K562 (cell line): ENCODE results near the gene SLC11A1.

ENCODE experiments used
- CHD4 ChIP-seq: fragments of 200-600 bp; sonication (generic); IDR thresholded peaks from 3 replicates; pipeline ENCODE4 v1.6.1; 2012; ENCODE audit warnings: low read depth, mild to moderate bottlenecking, mixed read lengths, low read length, inconsistent platforms; ENCODE audit not compliant: insufficient read depth, insufficient replicate concordance, poor library complexity, severe bottlenecking
- CTCF ChIP-seq, 3 experiments: IDR thresholded peaks in 2 of 3; conservative IDR thresholded peaks in 1 of 3; 2 replicates each; pipeline ENCODE4 v1.5.1; 2011 to 2012; ENCODE audit warnings: low read length in 3 of 3, mild to moderate bottlenecking in 3 of 3, control low read depth in 2 of 3, improper control_type of control experiment in 1 of 3, inconsistent platforms in 1 of 3, low read depth in 1 of 3, mixed read lengths in 1 of 3, moderate library complexity in 1 of 3; ENCODE audit not compliant: insufficient read depth in 2 of 3
- DIDO1 ChIP-seq: fragments of 450-650 bp; IDR thresholded peaks from 2 replicates; pipeline ENCODE4 v1.6.1; 2016; ENCODE audit warnings: low read depth, missing biosample characterization, missing genetic modification characterization
- MYC ChIP-seq, 2 experiments: fragments of 250-450 bp in 1 of 2; sonication (Bioruptor Pico) in 1 of 2; IDR thresholded peaks; 2 replicates each; pipeline versions ENCODE4 v1.5.1 to v1.6.1; 2012 to 2021; ENCODE audit warnings: low read depth in 2 of 2, borderline replicate concordance in 1 of 2, improper control_type of control experiment in 1 of 2, low read length in 1 of 2, mild to moderate bottlenecking in 1 of 2, moderate library complexity in 1 of 2
- NR2C1 ChIP-seq, 2 experiments: fragments of 450-650 bp; IDR thresholded peaks; 2 replicates each; pipeline ENCODE4 v1.6.1; 2017; ENCODE audit warnings: mild to moderate bottlenecking in 2 of 2, antibody characterized with exemption in 1 of 2, inconsistent platforms in 1 of 2, missing compliant biosample characterization in 1 of 2, missing genetic modification characterization in 1 of 2
- NUFIP1 ChIP-seq: fragments of 450-650 bp; IDR thresholded peaks from 2 replicates; pipeline ENCODE4 v1.6.1; 2018; ENCODE audit not compliant: partially characterized antibody
- TEAD4 ChIP-seq, 2 experiments: sonication (generic) in 1 of 2; formaldehyde crosslinking in 1 of 2; IDR thresholded peaks; 2 replicates each; pipeline versions ENCODE4 v1.6.1 to v1.8.0; 2012 to 2022; ENCODE audit warnings: borderline replicate concordance in 1 of 2, inconsistent platforms in 1 of 2, low read length in 1 of 2, mild to moderate bottlenecking in 1 of 2, missing genetic modification reagents in 1 of 2
- TFAM ChIP-seq: fragments of 250-450 bp; sonication (Bioruptor Pico); conservative IDR thresholded peaks from 2 replicates; pipeline ENCODE4 v1.5.0; 2021; ENCODE audit warnings: mild to moderate bottlenecking, moderate library complexity
- U2AF2 ChIP-seq: fragments of 200-400 bp; formaldehyde crosslinking; optimal IDR thresholded peaks from 2 replicates; pipeline ENCODE3; 2017; ENCODE audit warnings: low read depth, mild to moderate bottlenecking, low read length
- VEZF1 ChIP-seq: fragments of 200-800 bp; sonication (Bioruptor generic); IDR thresholded peaks from 2 replicates; pipeline ENCODE4 v1.6.1; 2017; ENCODE audit warnings: missing genetic modification characterization, missing compliant biosample characterization
- ZNF212 ChIP-seq: fragments of 450-650 bp; formaldehyde crosslinking; IDR thresholded peaks from 2 replicates; pipeline ENCODE4 v1.4.0; 2020; ENCODE audit warnings: mild to moderate bottlenecking
- ZNF324 ChIP-seq: fragments of 250-450 bp; sonication (Bioruptor Pico); IDR thresholded peaks from 2 replicates; pipeline ENCODE4 v1.4.0; 2020; ENCODE audit warnings: mild to moderate bottlenecking
- TF ChIP-seq, protein P1 (sequence below), 2 experiments: fragments of 450-650 bp in 1 of 2; sonication (generic) in 1 of 2; formaldehyde crosslinking in 1 of 2; IDR thresholded peaks in 1 of 2; conservative IDR thresholded peaks in 1 of 2; 2 replicates each; pipeline versions ENCODE4 v1.6.1 to v1.8.1; 2016 to 2023; ENCODE audit warnings: mild to moderate bottlenecking in 2 of 2, moderate library complexity in 2 of 2, inconsistent platforms in 1 of 2, missing genetic modification reagents in 1 of 2

DNA sequence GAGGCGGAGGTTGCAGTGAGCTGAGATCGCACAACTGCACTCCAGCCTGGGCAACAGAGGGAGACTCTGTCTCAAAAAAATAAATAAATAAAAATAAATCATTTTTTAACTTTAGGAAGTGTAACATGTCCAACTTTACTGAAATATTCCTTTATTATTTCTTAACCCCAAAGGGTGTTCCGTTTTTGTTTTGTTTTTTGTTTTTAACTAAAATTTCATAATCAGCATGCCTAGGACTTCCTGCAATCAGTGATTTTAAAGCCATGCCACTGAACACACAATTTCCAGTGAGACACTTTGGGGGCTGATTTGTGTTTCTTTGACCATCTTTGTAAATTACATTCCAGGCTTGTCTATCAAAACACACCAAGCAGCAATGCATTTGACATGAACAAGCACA is 18.3 kb upstream of the SLC11A1 start:
- no peak for TF ChIP-seq NUFIP1
- TF ChIP-seq U2AF2: no peak
- TF ChIP-seq, protein P1, sequence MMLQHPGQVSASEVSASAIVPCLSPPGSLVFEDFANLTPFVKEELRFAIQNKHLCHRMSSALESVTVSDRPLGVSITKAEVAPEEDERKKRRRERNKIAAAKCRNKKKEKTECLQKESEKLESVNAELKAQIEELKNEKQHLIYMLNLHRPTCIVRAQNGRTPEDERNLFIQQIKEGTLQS (IDR thresholded peaks at IDR 0.05): no peak
- TF ChIP-seq, protein P1 (CRISPR knock-in tag; conservative IDR thresholded peaks at IDR 0.05): no peak
- TF ChIP-seq TFAM (CRISPR knock-in tag): no peak
- TF ChIP-seq MYC (IDR thresholded peaks at IDR 0.05; ENCODE audit: low read depth, low read length): no peak
- TF ChIP-seq MYC (CRISPR knock-in tag; IDR thresholded peaks at IDR 0.05; ENCODE audit: borderline replicate concordance, low read depth): no peak
- no peak for TF ChIP-seq ZNF324 (CRISPR knock-in tag)
- TF ChIP-seq CHD4: no peak
- no peak for TF ChIP-seq VEZF1
- TF ChIP-seq DIDO1 (tag): no peak
- TF ChIP-seq NR2C1 (IDR thresholded peaks at IDR 0.05): no peak
- no peak for TF ChIP-seq NR2C1 (tag; IDR thresholded peaks at IDR 0.05)
- TF ChIP-seq ZNF212 (CRISPR knock-in tag): no peak
- no peak for TF ChIP-seq TEAD4 (IDR thresholded peaks at IDR 0.05; ENCODE audit: low read length)
- TF ChIP-seq TEAD4 (CRISPR knock-in tag; IDR thresholded peaks at IDR 0.05; ENCODE audit: borderline replicate concordance): no peak
- no peak for TF ChIP-seq CTCF (IDR thresholded peaks at IDR 0.05 in 2 of 3, conservative IDR thresholded peaks at IDR 0.05 in 1 of 3; ENCODE audit: insufficient read depth in 2 of 3, low read depth in 1 of 3, low read length in 3 of 3)
